Measurements from ENCODE around the gene NEMP2. TPM values are rescaled to one million over a fixed set of nuclear protein-coding genes. Genes with fewer than 3 reads are reported as not detected.
A peak's percentile ranks its signal among the peaks of the same experiment; 100 is the strongest.

NEMP2 gene
- total and polyA plus RNA-seq, 12 donors, result 0.61 to 8.4 (median 4.9) TPM

GRCh38 chr2:190529486-190530247 lies 4.9 kb downstream of the NEMP2 start:
- H3K36me3 ChIP-seq (replicated peaks in 1 of 2), result no peaks in the 10 kb centered on the region
- TF ChIP-seq, protein P1, sequence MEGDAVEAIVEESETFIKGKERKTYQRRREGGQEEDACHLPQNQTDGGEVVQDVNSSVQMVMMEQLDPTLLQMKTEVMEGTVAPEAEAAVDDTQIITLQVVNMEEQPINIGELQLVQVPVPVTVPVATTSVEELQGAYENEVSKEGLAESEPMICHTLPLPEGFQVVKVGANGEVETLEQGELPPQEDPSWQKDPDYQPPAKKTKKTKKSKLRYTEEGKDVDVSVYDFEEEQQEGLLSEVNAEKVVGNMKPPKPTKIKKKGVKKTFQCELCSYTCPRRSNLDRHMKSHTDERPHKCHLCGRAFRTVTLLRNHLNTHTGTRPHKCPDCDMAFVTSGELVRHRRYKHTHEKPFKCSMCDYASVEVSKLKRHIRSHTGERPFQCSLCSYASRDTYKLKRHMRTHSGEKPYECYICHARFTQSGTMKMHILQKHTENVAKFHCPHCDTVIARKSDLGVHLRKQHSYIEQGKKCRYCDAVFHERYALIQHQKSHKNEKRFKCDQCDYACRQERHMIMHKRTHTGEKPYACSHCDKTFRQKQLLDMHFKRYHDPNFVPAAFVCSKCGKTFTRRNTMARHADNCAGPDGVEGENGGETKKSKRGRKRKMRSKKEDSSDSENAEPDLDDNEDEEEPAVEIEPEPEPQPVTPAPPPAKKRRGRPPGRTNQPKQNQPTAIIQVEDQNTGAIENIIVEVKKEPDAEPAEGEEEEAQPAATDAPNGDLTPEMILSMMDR (IDR thresholded peaks at IDR 0.05), result no peak
- no peaks in the 10 kb centered on the region for H3K9me3 ChIP-seq (replicated peaks in 1 of 3)
- H3K27ac ChIP-seq, result peak overlapping the region in 1 of 5 donors; percentile 27
- no peaks in the 10 kb centered on the region for H3K27me3 ChIP-seq
- H3K4me3 ChIP-seq, result no peak overlapping the region
- intact Hi-C loops (cut with DNase I), result loop anchor here (10.0 kb wide), 2 partner anchors 115 to 125 kb away; partner anchors contain the start of gene NAB1 (in 1 of the 2)
- no peak for DNase-seq
- peaks cover 0 to 8% of the 10 kb centered on the region in 2 donors for H3K4me1 ChIP-seq (replicated peaks in 1 of 2)
- 64 to 73% (median 66%) methylated on average over 3 of the region's 3 CpGs for WGBS, 4 donors

DNA sequence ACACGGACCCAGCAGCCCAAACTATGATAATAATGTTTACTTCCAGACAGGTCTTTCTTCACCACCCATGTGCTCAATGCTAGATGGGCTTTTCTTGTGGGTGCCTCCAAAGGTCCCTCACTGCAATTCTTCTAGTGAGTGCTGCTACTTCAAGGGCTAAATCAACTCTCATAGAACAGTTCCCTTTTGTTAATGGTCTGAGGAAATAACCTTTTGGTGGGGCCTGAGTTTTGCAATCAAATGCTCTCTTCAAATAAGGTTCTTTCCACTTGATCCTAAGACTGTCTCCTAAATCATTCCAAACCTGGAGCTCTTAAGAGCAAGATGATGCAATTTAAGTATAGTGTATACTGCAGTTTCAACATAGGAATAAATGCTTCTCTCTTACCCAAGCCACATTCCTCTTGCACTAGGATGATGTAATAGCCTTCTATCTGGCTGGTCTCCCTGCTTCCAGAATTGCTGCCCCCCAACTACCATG lies 6.0 kb downstream of the NEMP2 start:
- no peaks in the 10 kb centered on the region for H3K36me3 ChIP-seq (replicated peaks in 1 of 2)
- whole genome bisulfite sequencing, 4 donors, result 73 to 91% (median 84%) methylated on average over 1 of the region's 1 CpG
- H3K9me3 ChIP-seq (replicated peaks in 1 of 3), result no peaks in the 10 kb centered on the region
- no peak overlapping the region for H3K27ac ChIP-seq
- intact Hi-C loops (cut with DNase I), result no loop called here
- no peak for TF ChIP-seq POLR2A (IDR thresholded peaks at IDR 0.05)
- TF ChIP-seq, protein P1 (IDR thresholded peaks at IDR 0.05), result no peak
- peaks cover 0 to 4% of the 10 kb centered on the region in 2 donors for H3K4me1 ChIP-seq (replicated peaks in 1 of 2)
- no peak for DNase-seq
- no peak overlapping the region for H3K4me3 ChIP-seq
- H3K27me3 ChIP-seq, result no peaks in the 10 kb centered on the region

DNA sequence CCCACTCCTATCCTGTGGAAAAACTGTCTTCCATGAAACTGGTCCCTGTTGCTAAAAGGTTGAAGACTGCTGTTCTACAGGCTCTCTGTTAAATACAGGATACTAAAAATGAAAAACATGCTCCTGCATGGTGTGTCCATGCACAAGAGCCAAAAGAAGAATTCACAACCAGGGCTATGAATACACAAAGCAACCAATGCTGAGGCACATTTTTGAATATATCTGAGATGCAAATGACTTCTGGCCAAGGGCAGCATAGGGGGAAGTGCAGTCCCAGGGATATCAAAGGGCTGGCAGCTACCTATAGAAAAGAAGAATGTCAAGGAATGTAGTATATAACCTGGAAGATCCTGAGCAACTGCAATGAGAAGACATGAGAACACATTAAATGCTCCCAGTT lies 6.6 kb downstream of the NEMP2 start:
- H3K27me3 ChIP-seq, result no peaks in the 10 kb centered on the region
- H3K36me3 ChIP-seq (replicated peaks in 1 of 2), result no peaks in the 10 kb centered on the region
- TF ChIP-seq, protein P1 (IDR thresholded peaks at IDR 0.05), result no peak
- TF ChIP-seq POLR2A (IDR thresholded peaks at IDR 0.05), result no peak
- H3K4me1 ChIP-seq (replicated peaks in 1 of 2), result no peaks in the 10 kb centered on the region
- H3K27ac ChIP-seq, result no peak overlapping the region
- intact Hi-C loops (cut with DNase I), result no loop called here
- DNase-seq, result no peak
- H3K4me3 ChIP-seq, result no peak overlapping the region
- H3K9me3 ChIP-seq (replicated peaks in 1 of 3), result no peaks in the 10 kb centered on the region

- Histone ChIP-seq H3K9me3 (replicated peaks in 1 of 3) (no peaks in the 10 kb centered on the region), H3K36me3 (replicated peaks in 1 of 2) (no peaks in the 10 kb centered on the region), H3K4me1 (replicated peaks in 1 of 2) (no peaks in the 10 kb centered on the region), H3K27me3 (no peaks in the 10 kb centered on the region), H3K4me3 (no peak overlapping the region), H3K27ac (no peak overlapping the region)
- DNase-seq, result no peak
- TF ChIP-seq, protein P1 (IDR thresholded peaks at IDR 0.05), result no peak
- no peak for TF ChIP-seq POLR2A (IDR thresholded peaks at IDR 0.05)
- intact Hi-C loops (cut with DNase I), result no loop called here
- WGBS, 4 donors, result 93 to 96% (median 95%) methylated on average over 4 of the region's 4 CpGs
Observed at GRCh38 chr2:190527214-190527613, 7.3 kb downstream of the NEMP2 start.

Data from adrenal gland (tissue), 12 donors.